IPS DF 4.7 (cell line): Measurements from ENCODE around the gene TTLL3.
"Not testable (repeated sequence)": the region's sequence is repeated elsewhere in the genome, so short reads cannot be mapped to it uniquely, and the experiment has no call there.

ENCODE experiments used
- DNase-seq: peaks from one replicate; pipeline ENCODE4 v3.0.0-alpha.2; 2013; ENCODE audit warnings: low spot score; ENCODE audit errors: extremely low read depth

TTLL3 gene, protein sequence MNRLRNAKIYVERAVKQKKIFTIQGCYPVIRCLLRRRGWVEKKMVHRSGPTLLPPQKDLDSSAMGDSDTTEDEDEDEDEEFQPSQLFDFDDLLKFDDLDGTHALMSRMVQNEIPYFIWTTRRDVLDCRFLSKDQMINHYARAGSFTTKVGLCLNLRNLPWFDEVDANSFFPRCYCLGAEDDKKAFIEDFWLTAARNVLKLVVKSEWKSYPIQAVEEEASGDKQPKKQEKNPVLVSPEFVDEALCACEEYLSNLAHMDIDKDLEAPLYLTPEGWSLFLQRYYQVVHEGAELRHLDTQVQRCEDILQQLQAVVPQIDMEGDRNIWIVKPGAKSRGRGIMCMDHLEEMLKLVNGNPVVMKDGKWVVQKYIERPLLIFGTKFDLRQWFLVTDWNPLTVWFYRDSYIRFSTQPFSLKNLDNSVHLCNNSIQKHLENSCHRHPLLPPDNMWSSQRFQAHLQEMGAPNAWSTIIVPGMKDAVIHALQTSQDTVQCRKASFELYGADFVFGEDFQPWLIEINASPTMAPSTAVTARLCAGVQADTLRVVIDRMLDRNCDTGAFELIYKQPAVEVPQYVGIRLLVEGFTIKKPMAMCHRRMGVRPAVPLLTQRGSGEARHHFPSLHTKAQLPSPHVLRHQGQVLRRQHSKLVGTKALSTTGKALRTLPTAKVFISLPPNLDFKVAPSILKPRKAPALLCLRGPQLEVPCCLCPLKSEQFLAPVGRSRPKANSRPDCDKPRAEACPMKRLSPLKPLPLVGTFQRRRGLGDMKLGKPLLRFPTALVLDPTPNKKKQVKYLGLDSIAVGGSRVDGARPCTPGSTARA

DNA sequence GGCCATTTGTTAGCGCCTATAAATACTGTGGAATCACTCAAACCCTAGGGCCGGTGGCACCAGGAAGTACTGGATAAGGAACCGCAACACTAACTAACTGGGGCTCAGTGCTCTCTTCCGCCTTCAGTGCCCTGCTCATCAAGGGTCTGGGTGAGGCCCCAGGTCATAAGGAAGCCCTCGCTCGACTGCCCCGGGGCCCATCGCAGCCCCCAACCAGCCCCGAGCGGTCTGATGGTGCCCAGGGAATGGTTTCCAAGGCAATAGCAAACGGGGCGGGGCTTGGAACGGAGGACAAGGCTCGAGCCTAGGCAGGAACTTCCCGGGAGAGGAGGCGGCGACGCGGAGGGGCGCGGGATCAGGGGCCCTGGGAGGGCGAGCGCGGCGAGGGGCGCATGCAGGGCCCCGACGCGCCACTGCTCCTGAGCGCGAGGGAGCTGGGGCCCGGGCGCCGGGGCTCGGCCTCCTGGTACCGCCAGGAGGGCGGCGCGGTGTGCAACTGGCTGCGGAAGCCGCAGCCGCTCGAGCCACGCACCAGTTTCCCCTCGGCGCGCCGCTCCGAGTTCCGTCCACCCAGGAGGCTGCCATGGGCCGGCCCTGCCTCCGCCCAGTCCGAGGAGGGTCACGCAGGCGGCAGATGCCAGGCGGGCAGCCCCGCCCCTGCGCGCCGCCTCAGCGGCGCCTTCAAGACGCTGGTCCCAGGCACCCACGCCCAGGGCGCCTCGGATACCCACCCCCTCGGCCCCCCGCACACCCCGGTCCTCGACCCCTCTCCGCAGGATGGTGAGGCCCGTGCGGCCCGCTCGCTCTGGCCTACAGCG is at the start of gene TTLL3:
Gene TTLL3, plus strand, starts transcription at position 648 of the 818 bp plus-strand sequence. CDS start 400 bp downstream, outside the sequence.
- no peak for DNase-seq

DNA sequence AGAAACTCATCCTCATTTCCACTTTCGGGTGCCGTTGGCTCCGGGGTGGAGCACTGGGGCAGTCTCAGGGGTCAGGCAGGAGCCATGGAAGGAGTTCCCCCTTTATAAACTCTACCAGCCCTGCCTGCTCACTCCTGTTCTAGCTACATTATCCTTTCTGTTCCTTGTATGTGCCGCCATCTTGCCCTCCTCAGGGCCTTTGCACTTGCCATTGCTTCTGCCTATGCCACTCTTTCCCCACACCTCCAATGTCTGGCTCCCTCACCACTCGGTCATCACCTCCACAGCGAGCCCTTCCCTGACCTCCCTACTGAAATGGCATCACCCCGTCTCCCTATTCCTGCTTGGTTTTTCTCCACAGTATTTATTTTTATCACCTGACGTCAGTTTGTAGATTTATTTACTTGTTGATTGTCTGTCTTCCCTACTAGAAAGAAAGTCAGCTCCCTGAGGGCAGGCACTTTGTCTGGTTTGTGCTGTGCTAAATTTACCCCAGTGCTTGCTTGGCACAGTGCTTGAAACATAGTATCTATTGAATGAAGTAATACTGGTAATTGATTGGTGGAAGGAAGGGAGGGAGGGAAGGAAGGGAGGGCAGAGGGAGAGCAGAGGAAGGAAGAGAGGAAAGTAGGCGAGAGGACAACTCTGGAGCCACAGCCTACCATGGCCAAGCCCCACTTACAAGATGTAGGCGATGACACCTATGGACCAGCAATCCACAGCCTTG is 49.1 kb upstream of the TTLL3 start:
- DNase-seq, result no peak

GRCh38 chr3:9761919-9762318 is 48.1 kb upstream of the TTLL3 start:
- no peak for DNase-seq

GRCh38 chr3:9762871-9763270 is 47.2 kb upstream of the TTLL3 start:
- DNase-seq, result no peak

GRCh38 chr3:9765865-9766264 is 44.2 kb upstream of the TTLL3 start:
- no peak for DNase-seq

GRCh38 chr3:9767418-9767817 is 42.6 kb upstream of the TTLL3 start:
- no peak for DNase-seq

- no peak for DNase-seq
These were observed 41.8 kb upstream of the TTLL3 start for GRCh38 chr3:9768141-9768775.

DNA sequence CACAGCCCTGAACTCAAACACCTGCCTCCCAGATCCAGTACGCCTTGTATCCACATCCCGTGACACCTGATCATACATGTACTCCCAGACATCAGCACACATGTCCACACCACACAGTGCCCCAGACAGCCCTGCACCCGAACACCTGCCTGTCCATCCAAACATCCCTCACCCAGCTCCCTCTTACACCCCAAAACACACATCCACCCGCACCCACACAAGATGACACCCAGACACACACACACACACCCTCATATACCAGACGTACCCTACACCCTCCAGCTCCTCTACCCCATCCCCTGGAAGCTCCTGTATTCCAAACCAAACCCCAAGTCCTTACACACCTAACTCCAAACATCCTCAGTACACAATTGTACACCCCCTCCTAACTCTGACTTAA is 41.0 kb upstream of the TTLL3 start:
- DNase-seq, result no peak

GRCh38 chr3:9769426-9770275 is 40.4 kb upstream of the TTLL3 start, which contains the start of gene CAMK1:
Gene CAMK1, minus strand, starts transcription at chr3:9769947. Its CDS starts 2,198 bp downstream, at chr3:9767749.
- no peak for DNase-seq

GRCh38 chr3:9770276-9770812 is 39.7 kb upstream of the TTLL3 start:
- no peak for DNase-seq

DNA sequence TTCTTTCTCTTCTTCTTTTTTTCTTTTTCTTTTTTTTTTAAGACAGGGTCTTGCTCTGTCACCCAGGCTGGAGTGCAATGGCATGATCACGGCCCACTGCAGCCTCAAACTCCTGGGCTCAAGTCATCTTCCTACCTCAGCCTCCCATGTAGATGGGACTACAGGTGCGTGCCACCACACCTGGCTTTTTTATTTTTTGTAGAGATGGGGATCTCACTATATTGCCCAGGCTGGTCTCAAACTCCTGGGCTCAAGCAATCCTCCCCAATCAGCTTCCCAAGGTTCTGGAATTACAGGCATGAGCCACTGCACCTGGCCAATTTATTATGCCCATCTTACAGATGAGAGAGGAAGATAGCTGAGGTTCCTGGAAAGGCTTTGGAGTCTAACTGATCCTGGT is 39.1 kb upstream of the TTLL3 start:
- not testable (repeated sequence) for DNase-seq

DNA sequence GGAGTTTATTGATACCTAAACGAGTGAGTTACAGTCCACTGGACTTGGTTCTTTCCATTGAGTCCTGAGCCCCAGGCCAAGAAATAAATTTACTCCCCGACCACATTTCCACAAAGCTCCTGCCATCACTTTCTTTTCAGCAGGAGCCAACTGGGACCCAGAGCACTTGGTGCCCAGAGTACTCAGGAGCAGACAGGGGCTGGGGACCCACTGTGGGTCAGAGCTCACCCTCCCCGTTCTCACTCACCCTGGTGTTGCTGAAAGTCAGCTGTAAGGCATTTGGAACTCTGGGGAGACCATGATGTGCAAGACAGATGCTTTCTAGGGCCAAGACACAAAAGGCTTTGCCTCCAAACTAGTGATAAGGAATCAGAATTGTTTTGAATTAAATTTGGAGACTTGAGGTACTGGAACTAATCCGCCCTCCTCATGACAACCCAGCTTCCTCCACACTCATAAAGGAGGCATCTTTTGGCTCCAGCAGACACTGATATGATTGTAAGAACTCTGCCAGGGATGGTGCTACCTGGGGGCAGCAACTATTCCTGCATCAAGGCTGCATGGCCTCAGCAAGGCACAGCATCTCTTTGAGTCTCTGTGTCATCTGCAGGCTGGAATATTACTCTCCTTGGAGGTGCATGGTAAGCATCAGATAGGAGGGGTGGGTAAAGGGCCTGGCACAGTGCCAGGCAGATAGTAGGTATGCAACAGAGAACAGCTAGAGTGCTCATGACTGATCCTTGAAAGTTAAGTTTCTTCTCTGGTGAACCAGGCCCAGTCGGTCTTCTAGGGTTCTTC is 33.0 kb upstream of the TTLL3 start:
- DNase-seq, result no peak

DNA sequence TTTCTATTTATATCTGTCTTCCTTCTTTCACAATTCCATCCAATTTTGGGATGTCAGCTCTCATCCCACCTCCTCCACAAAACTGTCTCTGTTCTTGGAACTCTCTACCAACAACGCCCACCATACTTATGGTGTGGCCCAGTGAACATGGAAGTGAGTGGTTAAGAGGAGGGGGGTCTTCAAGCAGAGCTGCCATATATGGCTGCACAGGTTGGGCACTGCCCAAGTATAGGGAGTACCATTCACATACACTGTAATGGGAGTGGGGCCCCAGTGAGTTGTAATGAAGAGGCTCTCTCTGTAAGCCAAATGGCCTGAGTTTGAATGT is 32.4 kb upstream of the TTLL3 start:
- no peak for DNase-seq

GRCh38 chr3:9778143-9779074 is 31.7 kb upstream of the TTLL3 start:
- DNase-seq, result no peak

DNA sequence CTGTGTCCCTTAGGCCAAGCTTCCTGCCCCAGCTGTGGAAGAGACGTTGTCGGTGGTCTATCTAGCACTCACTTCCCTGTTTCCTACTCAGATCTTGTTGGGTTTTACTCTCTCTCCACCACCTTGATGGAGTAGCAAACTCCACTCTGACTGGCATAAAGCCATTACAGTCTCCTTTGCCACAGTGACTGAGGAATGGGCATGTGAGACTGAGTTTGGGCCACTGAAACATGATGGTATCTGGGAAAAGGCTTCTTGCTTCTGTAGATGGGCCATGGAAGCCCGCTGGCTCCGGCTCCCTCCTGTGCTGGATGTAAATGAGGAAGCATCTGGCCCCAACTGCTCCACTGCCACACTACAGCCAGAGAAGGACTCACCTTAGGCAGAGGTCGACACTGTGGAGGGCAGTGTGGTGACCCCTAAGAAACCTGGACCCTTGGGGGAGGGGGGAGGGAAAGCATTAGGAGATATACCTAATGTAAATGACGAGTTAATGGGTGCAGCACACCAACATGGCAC is 30.9 kb upstream of the TTLL3 start:
- DNase-seq, result no peak

DNA sequence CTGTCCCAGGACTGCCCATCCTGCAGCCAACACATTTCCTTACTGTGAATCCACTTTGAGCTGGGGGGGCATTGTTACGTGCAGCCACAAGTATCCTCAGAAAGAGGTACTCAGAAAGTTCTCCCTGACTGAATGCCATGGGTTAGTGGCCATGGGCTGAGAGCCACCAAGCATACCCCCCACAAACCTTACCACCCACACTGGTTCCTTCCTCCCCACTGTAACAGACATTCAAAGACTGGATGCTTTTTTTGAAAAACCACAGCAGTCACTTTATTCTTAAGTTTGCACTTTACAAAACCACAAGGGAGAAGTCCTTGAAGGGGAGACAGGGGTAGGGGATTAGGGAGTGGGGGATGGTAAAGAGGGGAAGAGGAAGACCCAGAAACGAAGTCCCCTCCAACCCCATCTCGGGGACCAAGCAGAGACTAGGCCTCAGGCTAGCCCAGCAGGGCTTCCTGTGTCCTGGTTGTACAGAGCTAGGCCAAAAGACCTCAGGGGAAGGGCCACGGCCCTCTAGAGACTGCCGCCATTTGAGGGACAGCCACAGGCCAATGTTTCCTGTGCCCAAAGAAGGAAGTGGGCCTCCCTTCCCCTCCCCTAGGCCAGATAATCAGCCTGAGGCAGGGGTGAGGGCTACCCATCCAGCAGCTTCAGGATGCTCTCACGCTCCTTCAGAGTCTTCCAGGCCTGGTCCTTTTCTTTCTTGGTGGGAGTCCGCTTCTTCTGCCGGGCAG is 30.2 kb upstream of the TTLL3 start:
- no peak for DNase-seq

- no peak for DNase-seq
These were observed 29.6 kb upstream of the TTLL3 start for GRCh38 chr3:9780458-9780812.
